LNCAP (cell line): ENCODE data around the gene BPIFB2.

ENCODE experiments used
- TF ChIP-seq, protein P1 (sequence below): fragments of 450-650 bp; IDR thresholded peaks from 2 replicates; pipeline ENCODE4 v1.5.1; 2017; ENCODE audit warnings: mild to moderate bottlenecking

BPIFB2 gene

DNA sequence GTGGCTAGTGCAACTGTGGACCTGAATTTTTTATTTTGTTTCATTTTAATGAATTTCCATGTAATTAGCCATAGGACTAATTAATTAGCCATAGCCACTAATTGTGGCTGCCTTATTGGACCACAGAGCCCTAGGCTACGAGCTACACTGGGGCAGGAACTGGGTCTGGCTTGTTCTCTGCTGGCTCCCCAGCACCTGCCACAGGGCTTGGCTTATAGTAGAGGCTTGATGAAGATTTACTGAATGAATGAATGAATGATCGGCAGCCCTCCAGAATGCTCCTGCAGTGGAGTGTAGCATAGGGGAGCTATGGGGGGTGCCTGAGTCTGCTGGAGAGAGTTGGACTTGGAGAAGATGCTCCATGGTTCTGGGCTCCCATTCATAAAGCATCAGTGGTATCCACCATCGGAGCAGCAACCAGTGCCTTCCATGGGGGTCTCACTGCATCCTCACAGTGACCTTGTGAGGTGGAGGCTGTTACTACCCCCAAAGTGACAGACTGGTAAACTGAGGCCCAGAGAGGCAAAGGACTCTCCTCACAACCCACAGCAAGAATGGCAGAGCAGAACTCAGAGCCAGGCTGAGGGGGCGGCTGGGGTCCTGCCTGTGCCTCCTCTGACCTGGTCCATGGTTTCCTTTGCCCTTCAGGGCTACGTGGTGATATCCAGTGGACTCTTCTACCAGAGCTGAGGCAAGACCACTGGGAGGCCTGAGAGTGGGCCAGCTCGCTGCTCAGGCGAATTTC lies 15.4 kb downstream of the BPIFB2 start:
- TF ChIP-seq, protein P1, sequence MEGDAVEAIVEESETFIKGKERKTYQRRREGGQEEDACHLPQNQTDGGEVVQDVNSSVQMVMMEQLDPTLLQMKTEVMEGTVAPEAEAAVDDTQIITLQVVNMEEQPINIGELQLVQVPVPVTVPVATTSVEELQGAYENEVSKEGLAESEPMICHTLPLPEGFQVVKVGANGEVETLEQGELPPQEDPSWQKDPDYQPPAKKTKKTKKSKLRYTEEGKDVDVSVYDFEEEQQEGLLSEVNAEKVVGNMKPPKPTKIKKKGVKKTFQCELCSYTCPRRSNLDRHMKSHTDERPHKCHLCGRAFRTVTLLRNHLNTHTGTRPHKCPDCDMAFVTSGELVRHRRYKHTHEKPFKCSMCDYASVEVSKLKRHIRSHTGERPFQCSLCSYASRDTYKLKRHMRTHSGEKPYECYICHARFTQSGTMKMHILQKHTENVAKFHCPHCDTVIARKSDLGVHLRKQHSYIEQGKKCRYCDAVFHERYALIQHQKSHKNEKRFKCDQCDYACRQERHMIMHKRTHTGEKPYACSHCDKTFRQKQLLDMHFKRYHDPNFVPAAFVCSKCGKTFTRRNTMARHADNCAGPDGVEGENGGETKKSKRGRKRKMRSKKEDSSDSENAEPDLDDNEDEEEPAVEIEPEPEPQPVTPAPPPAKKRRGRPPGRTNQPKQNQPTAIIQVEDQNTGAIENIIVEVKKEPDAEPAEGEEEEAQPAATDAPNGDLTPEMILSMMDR: no peak

DNA sequence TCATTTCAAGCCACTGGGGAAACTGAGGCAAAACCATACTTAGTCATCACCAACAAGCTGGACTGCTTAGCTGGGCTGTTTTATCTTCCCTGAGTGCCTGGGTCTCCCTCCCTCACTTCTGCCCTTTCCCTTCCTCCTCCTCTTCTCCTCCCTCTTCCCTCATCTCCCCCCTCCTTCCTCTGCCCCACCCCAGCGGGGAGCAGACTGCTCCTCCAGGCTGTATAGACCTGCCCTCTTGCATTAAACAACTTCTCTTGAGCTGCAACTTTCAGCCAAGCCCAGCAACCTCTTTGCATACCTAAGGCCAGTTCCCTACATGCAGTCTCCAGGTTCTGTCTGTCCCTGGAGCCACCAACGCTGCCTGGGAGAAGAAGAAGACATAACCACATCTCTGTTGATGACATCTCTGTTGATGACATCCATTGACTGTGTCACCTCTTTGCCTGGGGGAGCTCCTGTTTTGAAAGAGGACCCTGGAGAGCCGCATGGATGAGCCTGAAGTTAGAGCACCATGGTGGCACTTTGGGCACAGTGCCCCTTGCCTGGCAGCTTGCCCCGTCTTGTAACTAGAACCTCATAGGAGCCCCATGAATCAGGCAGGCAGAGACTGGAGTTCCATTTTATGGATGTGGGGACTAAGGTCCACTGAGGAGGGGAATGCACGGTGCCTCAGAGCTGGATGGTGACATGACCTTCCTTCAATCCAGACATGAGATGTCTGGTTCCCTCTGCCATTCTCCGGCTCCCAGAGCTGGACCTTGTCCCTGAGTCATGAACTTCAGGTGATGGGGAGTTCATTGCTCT lies 16.1 kb downstream of the BPIFB2 start:
- TF ChIP-seq, protein P1: no peak

DNA sequence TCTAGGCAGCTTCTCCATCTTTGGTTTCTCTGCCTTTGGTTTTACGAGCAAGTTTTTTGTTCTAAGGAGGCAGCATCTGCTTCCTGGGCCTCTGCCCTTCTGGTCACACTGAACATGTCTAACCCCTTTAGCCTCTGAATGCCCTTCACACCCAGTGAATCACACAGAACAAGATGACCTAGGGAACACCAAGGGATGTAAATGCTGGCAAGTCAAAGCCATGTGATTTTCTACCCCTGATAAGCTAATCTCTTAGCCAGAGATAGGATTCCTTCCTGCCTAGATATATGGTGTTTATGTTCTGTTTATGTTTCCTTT lies 16.7 kb downstream of the BPIFB2 start:
- TF ChIP-seq, protein P1: no peak

DNA sequence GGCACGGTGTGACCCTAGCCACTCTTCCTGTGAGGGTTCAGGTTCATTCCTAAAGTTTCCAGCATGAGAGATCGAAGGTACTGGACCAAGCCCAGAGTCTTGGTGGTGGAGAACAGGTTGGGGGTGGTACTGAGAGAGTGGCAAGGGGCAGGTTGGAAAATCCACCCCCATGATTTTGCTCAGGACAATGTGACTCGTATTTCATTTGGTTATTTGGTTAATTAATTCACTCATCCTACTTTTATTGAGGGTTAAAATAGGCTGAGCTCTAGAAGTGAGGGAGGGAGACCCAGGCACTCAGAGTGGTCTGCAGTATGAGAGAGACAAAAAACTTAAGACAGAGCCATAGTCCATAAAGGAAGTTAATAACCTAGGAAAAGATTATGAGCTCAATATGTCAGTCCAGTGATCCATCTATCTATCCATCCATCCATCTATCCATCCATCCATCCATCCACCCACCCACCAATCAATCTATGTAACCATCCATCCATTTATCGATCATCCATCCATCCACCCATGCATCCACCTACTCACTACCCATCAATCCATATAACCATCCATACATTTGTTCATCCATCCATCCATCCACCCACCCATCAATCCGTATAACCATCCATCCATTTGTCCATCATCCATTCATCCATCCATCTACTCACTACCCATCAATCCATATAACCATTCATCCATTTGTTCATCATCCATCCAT lies 17.3 kb downstream of the BPIFB2 start:
- TF ChIP-seq, protein P1: no peak

DNA sequence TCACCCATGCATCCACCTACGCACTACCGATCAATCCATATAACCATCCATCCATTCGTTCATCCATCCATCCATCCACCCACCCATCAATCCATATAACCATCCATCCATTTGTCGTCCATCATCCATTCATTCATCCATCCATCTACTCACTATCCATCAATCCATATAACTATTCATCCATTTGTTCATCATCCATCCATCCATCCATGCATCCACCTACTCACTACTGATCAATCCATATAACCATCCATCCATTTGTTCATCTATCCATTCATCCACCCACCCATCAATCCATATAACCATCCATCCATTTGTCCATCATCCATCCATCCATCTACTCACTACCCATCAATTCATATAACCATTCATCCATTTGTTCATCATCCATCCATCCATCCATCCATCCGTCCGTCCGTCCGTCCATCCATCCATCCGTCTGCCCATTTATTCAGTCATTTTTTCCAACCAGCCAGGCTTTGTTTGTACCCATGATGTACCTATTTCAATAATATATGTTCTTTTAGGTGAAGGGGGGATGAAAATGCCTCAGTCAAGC lies 17.9 kb downstream of the BPIFB2 start:
- TF ChIP-seq, protein P1: no peak

DNA sequence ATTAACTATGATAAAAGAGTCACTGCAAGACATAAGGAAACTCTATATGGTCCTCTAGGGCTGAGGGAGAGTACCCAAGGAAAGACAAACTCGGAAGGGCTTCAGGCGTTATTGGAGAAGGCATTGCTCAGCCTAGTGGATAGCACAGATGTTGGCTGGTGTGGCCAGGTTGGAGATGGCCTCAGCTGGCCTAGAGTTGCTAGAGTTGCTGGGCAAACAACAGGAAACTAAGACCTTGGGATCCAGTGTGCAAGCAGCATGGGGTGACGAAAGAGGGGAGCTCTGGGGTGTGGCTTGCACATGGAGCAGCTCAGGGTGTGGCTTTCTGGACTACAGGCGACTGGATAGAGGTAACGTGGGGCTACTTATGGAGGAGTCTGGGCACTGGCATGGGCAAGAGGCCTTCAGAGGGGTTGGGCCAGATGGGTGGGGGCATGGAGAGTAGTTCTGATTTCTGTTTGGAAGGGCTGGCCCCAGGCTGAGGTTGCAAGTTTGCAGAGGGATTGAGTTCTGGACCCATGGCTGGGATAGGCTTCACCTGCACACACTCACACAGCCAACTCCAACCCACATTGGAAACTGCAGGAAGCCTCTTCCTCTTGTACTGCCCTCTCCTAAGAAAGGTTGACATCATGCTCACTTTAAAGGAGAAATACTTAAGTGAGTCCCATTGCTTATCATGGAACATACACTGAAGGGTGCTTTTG lies 18.7 kb downstream of the BPIFB2 start:
- TF ChIP-seq, protein P1: no peak
